Renal cortical epithelial cell (primary cell): ENCODE data around the gene TIGD6. TPM values are rescaled to one million over a fixed set of nuclear protein-coding genes. Genes with fewer than 3 reads are reported as not detected.

Source experiments
- DNase-seq: peaks from one replicate; pipeline ENCODE4 v3.0.0-alpha.2; 2011; ENCODE audit warnings: low read depth
- total RNA-seq: library from RNA; depleted of rRNA; stranded (reverse); fragments of >200 nt; gene quantifications from 2 replicates; pipeline ENCODE4 v1.2.3, GENCODE V29; 2014

TIGD6 gene
- total RNA-seq, 1 donor from 2014 or later = 7.7 TPM

- no peak for DNase-seq
These were observed 17.0 kb upstream of the TIGD6 start for GRCh38 chr5:150017226-150018005.

- DNase-seq = no peak
These were observed 16.1 kb upstream of the TIGD6 start for GRCh38 chr5:150016537-150016936.

GRCh38 chr5:150015415-150015814, 15.0 kb upstream of the TIGD6 start:
- no peak for DNase-seq

GRCh38 chr5:150014456-150014855, 14.0 kb upstream of the TIGD6 start:
- no peak for DNase-seq

- DNase-seq = no peak
These were observed 13.5 kb upstream of the TIGD6 start for GRCh38 chr5:150013931-150014330.

GRCh38 chr5:150009671-150010387, 9.4 kb upstream of the TIGD6 start:
- no peak for DNase-seq

GRCh38 chr5:150007050-150007449, 6.6 kb upstream of the TIGD6 start:
- DNase-seq = no peak

GRCh38 chr5:150006318-150006717, 5.9 kb upstream of the TIGD6 start:
- no peak for DNase-seq

GRCh38 chr5:150001660-150002486, 1.4 kb upstream of the TIGD6 start:
- peak; percentile 75 for DNase-seq

- peak; percentile 17 for DNase-seq
These were observed 671 bp upstream of the TIGD6 start for GRCh38 chr5:150000990-150001659.

- DNase-seq = peak; percentile 73
These were observed 593 bp downstream of the TIGD6 start for GRCh38 chr5:149999866-150000255.

GRCh38 chr5:149999359-149999758, 1.1 kb downstream of the TIGD6 start:
- no peak for DNase-seq

- no peak for DNase-seq
These were observed 2.2 kb downstream of the TIGD6 start for GRCh38 chr5:149998281-149998680.

GRCh38 chr5:149996205-149996890, 4.1 kb downstream of the TIGD6 start:
- DNase-seq = no peak

- DNase-seq = no peak
These were observed 4.9 kb downstream of the TIGD6 start for GRCh38 chr5:149995385-149996204.

GRCh38 chr5:149993471-149993870, 7.0 kb downstream of the TIGD6 start:
- DNase-seq = no peak

GRCh38 chr5:149990518-149991376, 9.7 kb downstream of the TIGD6 start:
- DNase-seq = peak; percentile 76

GRCh38 chr5:149988126-149988525, 12.3 kb downstream of the TIGD6 start:
- DNase-seq = no peak

GRCh38 chr5:149982505-149982904, 17.9 kb downstream of the TIGD6 start:
- DNase-seq = no peak
